Spinal cord (tissue), 10 donors: Measurements from ENCODE around the gene HTT-AS. TPM values are rescaled to one million over a fixed set of nuclear protein-coding genes. Genes with fewer than 3 reads are reported as not detected.

Source experiments
- DNase-seq, 6 donors: peaks; one replicate each; pipeline versions ENCODE4 v3.0.0 to v3.0.0-alpha.2; 2013 to 2015; ENCODE audit warnings: low spot score in 6 of 6, low read depth in 4 of 6
- H3K27ac ChIP-seq: one replicate; pipeline ENCODE4 v1.5.1; 2013; ENCODE audit warnings: low read depth, low read length, control low read depth
- H3K27me3 ChIP-seq: one replicate; pipeline ENCODE4 v1.6.1; 2013; ENCODE audit warnings: low read length; ENCODE audit not compliant: control insufficient read depth, insufficient read depth
- H3K36me3 ChIP-seq: one replicate; pipeline ENCODE4 v1.6.1; 2013; ENCODE audit warnings: low read length; ENCODE audit not compliant: control insufficient read depth, insufficient read depth
- H3K4me1 ChIP-seq: one replicate; pipeline ENCODE4 v1.6.1; 2013; ENCODE audit warnings: low read length; ENCODE audit not compliant: control insufficient read depth, insufficient read depth
- H3K4me3 ChIP-seq: one replicate; pipeline ENCODE4 v1.5.1; 2013; ENCODE audit warnings: low read depth, low read length, control low read depth
- H3K9me3 ChIP-seq: one replicate; pipeline ENCODE4 v1.6.1; 2013; ENCODE audit warnings: low read length; ENCODE audit not compliant: control insufficient read depth, insufficient read depth
- WGBS: methylation state at CpG from one replicate; pipeline ENCODE4 v1.1.5; 2013; ENCODE audit warnings: missing lambda C conversion rate; ENCODE audit not compliant: insufficient coverage; 5-methylcytosine and 5-hydroxymethylcytosine counted together
- polyA plus RNA-seq, 2 donors: library from polyadenylated mRNA; unstranded; fragments of 120-200 nt; gene quantifications; one replicate each; pipeline ENCODE4 v1.2.1, GENCODE V29; 2013; ENCODE audit not compliant: insufficient read length in 2 of 2
- small RNA-seq: library from RNA; depleted of rRNA; stranded (forward); fragments of <200 nt; gene quantifications from one replicate; pipeline ENCODE3, GENCODE V24; 2014; ENCODE audit warnings: low replicate concordance
- total RNA-seq, 2 donors: library from RNA; depleted of rRNA in 1 of 2; stranded (reverse); fragments of 120-200 nt in 1 of 2; fragments of >200 nt in 1 of 2; gene quantifications; one replicate each; pipeline versions ENCODE4 v1.2.3 to v1.2.4, GENCODE V29; 2013 to 2014
- donor health status: healthy.

The HTT-AS gene
- total and polyA plus RNA-seq, 4 donors, result 0.60 TPM; not detected in 3

DNA sequence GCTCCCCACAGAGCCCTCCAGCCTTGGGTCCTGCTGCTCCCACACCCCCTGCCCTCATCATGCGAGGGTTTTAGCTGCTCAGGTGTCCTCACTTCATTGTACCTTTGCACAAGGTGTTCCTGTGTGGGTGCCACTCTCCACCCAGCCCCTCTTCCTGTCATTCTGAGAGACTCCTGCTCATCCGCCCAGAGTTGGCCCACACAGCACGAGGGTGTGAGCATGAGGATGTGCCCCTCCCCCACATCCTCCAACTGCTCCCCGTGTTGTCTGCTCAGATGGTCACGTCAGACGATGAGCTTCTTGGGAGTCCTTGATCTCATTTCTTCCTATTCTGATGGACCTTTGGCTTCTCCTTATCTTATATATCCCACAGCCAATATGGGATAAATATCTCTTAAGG, 53.2 kb downstream of the HTT-AS start:
- no peaks in the 10 kb centered on the region for H3K9me3 ChIP-seq
- no peaks in the 10 kb centered on the region for H3K27me3 ChIP-seq
- no peaks in the 10 kb centered on the region for H3K4me1 ChIP-seq
- no peak for DNase-seq
- H3K27ac ChIP-seq, result no peak overlapping the region
- peaks cover 13% of the 10 kb centered on the region for H3K36me3 ChIP-seq
- WGBS, result 86% methylated on average over 6 of the region's 6 CpGs
- no peak overlapping the region for H3K4me3 ChIP-seq

DNA sequence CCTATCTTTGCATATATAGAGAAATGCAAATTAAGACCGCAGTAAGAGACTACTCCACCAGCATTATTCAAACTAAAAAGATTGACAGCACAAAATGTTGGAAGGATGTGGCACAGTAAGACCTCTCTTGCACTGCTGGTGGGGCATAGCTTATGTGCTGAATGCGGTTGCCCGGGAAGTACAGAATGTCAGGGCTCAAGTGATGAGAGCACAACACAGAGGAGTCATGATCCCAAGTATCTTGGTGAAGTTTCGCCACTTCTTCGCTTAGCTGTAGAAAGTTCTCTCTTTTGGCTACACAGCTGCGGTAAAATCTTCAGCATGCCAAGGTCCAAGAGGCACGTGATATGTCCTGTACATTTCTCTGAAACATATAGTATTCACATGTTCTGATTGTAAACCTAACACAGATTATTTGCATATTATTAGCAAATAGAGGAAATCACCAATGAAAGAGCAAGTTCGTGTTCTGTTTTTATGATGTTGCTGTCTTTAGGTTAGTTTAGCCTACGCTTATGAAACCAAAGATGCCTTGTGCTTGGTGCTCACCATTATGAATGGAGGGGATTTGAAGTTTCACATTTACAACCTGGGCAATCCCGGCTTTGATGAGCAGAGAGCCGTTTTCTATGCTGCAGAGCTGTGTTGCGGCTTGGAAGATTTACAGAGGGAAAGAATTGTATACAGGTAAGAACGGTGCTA, 55.0 kb downstream of the HTT-AS start:
- H3K36me3 ChIP-seq, result peaks cover 16% of the 10 kb centered on the region
- H3K4me1 ChIP-seq, result no peaks in the 10 kb centered on the region
- no peak for DNase-seq
- H3K27ac ChIP-seq, result no peak overlapping the region
- H3K27me3 ChIP-seq, result no peaks in the 10 kb centered on the region
- H3K9me3 ChIP-seq, result no peaks in the 10 kb centered on the region
- 77% methylated on average over 8 of the region's 13 CpGs for WGBS
- no peak overlapping the region for H3K4me3 ChIP-seq

DNA sequence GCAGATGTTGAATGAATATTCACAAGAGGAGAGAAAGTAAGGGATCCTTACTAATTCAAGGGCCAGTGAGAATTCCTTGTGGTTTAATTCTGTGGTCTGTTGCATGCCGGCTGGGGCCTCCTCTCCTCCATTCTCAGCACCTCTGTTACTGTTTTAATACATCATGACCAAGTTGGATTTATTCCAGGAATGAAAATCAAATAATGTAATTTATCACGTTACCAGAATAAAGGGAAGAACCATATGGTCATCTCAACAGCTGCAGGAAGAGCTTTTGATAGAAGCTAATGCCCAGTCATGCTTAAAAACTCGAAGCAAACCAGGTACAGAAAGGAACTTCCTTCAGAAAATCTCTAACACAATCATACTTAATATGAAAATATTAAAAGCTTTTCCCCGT, 56.8 kb downstream of the HTT-AS start:
- WGBS, result no CpG with 5 or more reads among the region's 4 CpGs
- no peak for DNase-seq
- Histone ChIP-seq H3K4me3 (no peak overlapping the region), H3K27ac (no peak overlapping the region), H3K4me1 (no peaks in the 10 kb centered on the region), H3K36me3 (peaks cover 22% of the 10 kb centered on the region), H3K27me3 (no peaks in the 10 kb centered on the region), H3K9me3 (no peaks in the 10 kb centered on the region)

DNA sequence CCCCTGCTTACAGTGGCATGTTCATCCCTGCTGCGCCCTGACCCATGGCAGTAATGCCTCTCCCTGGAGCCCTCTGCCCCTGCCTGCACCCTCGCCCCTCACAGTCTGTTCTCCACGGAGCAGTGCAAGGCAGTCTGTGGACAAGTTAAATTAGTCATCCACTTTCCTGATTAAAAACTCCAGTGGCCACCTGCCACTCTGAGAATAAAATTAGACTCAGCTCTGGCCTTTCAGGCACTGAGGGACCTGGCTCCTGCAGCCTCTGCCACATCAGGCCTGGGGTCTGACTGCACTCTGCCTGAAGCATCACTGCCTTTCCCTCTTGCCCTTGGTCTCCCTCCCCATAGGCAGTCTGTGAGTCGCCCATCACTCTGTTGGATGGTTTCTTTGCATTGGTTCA, 57.4 kb downstream of the HTT-AS start:
- Histone ChIP-seq H3K4me3 (no peak overlapping the region), H3K36me3 (peaks cover 22% of the 10 kb centered on the region), H3K4me1 (no peaks in the 10 kb centered on the region), H3K27me3 (no peaks in the 10 kb centered on the region), H3K27ac (no peak overlapping the region), H3K9me3 (no peaks in the 10 kb centered on the region)
- WGBS, result 71% methylated on average over 4 of the region's 4 CpGs
- DNase-seq, result no peak

DNA sequence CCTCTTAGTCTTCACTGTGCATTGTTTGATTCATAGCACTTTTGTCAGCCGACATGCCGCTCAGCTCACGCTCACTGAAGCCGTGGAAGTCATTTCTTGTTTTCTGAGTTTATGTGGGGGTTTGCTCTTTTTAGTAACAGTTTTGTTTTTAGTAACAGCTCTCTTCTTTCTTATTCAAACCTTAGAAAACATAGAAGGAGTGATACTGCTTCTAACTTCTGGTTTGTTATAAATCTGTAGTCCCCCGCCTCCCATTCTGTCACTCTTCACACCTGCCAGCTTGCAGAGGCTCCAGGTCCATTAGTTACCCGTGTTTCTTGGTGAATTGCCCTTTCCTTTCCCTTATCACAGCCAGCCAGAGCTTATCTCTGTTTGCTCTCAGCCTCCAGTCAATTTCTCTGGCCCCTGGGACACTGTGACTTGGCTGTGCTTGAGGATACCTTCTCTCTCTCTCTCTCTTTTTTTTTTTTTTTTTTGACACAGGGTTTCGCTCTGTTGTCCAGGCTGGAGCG, 60.4 kb downstream of the HTT-AS start:
- no peaks in the 10 kb centered on the region for H3K4me1 ChIP-seq
- no peak overlapping the region for H3K27ac ChIP-seq
- DNase-seq, result no peak
- WGBS, result 73% methylated on average over 3 of the region's 8 CpGs
- H3K4me3 ChIP-seq, result no peak overlapping the region
- no peaks in the 10 kb centered on the region for H3K9me3 ChIP-seq
- H3K36me3 ChIP-seq, result peaks cover 16% of the 10 kb centered on the region
- no peaks in the 10 kb centered on the region for H3K27me3 ChIP-seq

Small RNA genes within 50 kb of the gene (small RNA-seq; reads per million reads assigned to genes)
- gene RF02134, result not detected
- not detected for gene RF02135
- gene RNU6-204P, result not detected

Other genes starting within 250 kb of the HTT-AS start
- gene ADD1, start 230.7 kb downstream of the HTT-AS start, total RNA-seq, result 100 to 1,000 TPM; 201 to 291 TPM
- gene ADD1, start 230.7 kb downstream of the HTT-AS start, polyA plus RNA-seq, result 100 to 1,000 TPM; 320 to 334 TPM
- gene NOP14, start 111.1 kb downstream of the HTT-AS start, total RNA-seq, result 10 to 100 TPM in 1 of 2 donors, 1 to 10 TPM in 1; 6.1 to 12.0 TPM
- gene NOP14, start 111.1 kb downstream of the HTT-AS start, polyA plus RNA-seq, result 10 to 100 TPM; 16.8 to 16.9 TPM
- gene GRK4, start 111.0 kb downstream of the HTT-AS start, total RNA-seq, result 10 to 100 TPM; 14.7 to 24.3 TPM
- 10 to 100 TPM; 23.3 to 40.8 TPM for gene GRK4, start 111.0 kb downstream of the HTT-AS start, polyA plus RNA-seq
- 10 to 100 TPM; 41.3 to 51.5 TPM for gene HTT, start 143 bp upstream of the HTT-AS start, total RNA-seq
- gene HTT, start 143 bp upstream of the HTT-AS start, polyA plus RNA-seq, result 10 to 100 TPM; 38.9 to 40.5 TPM
- gene MSANTD1, start 174.6 kb upstream of the HTT-AS start, total RNA-seq, result 1 to 10 TPM; 1.4 to 2.3 TPM
- gene MSANTD1, start 174.6 kb upstream of the HTT-AS start, polyA plus RNA-seq, result 1 to 10 TPM; 4.2 to 5.7 TPM
- gene RGS12, start 218.5 kb upstream of the HTT-AS start, total RNA-seq, result 10 to 100 TPM; 30.8 to 44.6 TPM
- 10 to 100 TPM; 77.3 to 96.3 TPM for gene RGS12, start 218.5 kb upstream of the HTT-AS start, polyA plus RNA-seq